Measurements from ENCODE around the gene ARHGEF9.
A peak's percentile ranks its signal among the peaks of the same experiment; 100 is the strongest.

The ARHGEF9 gene

DNA sequence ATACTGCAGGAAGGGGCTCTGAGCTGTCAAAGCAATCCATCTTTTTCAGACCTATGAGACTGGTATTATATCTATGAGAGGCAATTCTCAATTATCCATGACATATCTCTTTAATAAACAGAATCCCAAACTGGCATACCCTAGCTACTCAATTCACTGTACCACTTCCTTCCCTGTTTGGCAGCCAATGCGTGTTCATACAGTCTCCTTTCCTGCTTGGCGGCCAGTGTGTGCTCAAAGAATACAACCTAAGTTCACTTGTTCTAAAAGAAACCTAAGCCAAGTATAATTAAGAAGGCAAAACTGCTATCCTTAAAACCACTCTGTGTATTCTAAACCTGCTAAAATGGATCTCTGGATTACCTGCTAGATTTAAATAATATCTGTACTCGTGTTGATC is 38.3 kb downstream of the ARHGEF9 start:
- no peak for DNase-seq (ENCODE audit: low read depth, low spot score)

- no peak for DNase-seq (ENCODE audit: low read depth, low spot score)
Measured at GRCh38 chrX:63746278-63746677, 38.7 kb downstream of the ARHGEF9 start.

DNA sequence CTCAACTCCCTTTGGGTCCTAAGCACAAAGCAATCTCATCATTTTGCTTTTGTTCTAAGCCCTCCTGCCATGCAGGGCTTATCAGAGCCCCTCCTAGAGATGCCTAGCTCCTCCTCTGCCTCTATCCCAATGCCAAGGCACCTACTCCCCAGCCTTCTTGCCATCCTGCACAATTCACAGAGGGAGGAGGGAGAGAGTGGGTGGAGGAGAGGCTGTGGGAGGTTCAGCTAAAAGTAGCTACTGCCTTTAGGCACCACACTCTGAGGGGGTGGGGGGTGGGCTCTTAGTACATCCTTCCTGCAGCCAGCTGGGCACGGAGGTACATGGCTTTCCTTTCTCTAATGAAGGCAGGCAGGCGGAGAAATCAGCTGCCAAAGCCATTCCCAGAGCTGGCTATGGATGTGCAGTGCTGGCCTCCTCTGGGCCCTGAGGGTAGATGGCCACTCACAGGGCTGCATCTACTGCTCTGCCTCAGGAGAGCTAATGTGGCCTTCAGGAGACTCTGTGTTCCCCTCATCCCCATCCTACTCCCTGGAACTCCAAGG is 40.1 kb downstream of the ARHGEF9 start:
- no peak for DNase-seq (ENCODE audit: low read depth, low spot score)

DNA sequence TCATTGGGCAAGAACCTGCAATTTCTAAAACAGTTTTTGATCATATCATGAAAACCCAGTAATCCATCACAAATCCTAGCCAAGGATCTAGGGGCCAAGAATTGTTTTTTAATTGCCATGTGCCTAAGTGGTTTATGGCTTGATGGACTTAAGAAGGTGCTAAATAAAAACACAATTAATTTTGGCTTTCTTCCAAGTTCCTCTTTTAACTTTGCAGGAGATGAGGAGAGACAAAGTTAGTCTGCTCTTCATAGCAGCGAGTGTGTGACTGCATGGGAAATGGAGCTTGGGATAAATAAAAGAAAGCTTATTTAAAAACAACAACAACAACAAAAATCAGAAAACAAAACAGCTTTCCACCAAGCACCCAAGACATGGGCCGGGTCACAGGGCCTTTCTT is 41.4 kb downstream of the ARHGEF9 start:
- no peak for DNase-seq (ENCODE audit: low read depth, low spot score)

GRCh38 chrX:63740382-63740781 is 44.6 kb downstream of the ARHGEF9 start:
- DNase-seq (ENCODE audit: low read depth, low spot score), result no peak

DNA sequence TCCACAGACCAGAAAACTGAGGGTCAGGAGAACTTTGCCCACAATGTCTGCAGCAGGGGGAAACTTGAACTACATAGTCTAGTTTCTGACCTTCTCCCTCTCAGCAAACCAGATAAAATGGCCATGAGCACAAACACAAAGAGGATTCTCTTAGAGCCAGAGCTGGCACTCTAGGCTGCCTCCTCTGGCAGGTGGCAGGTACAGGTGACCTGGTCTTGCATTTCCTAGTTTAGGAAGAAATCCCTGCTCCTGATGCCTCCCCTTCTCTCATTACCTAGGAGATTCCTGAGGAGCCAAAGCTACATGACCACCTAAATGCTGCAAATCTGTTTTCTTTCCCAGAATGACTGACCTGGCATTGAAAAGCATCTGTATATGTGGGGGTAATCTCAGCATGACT is 45.1 kb downstream of the ARHGEF9 start:
- no peak for DNase-seq (ENCODE audit: low read depth, low spot score)

- DNase-seq (ENCODE audit: low read depth, low spot score), result no peak
Measured at GRCh38 chrX:63738696-63739095, 46.3 kb downstream of the ARHGEF9 start.

- no peak for DNase-seq (ENCODE audit: low read depth, low spot score)
Measured at GRCh38 chrX:63737131-63737921, 47.7 kb downstream of the ARHGEF9 start.

DNA sequence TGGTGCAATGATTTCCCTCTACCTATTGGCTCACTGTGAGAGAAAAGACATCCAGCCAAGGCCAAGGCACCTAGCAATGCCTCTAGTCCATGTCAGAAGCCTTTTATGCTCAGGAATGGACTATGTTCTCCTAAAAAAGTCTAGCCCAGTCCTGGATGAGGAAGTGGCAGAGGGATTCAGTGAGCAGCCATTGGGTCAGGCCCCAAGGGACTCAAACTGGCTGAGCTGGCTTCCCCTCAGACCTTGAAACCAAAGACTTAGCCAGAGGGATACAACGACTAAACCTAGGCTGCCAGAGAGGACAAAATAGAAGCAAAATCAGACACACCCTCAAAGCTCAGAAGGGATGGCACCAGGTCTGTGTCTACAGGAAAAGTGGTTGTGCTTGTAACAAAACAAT is 49.1 kb downstream of the ARHGEF9 start:
- DNase-seq (ENCODE audit: low read depth, low spot score), result peak; percentile 37

DNA sequence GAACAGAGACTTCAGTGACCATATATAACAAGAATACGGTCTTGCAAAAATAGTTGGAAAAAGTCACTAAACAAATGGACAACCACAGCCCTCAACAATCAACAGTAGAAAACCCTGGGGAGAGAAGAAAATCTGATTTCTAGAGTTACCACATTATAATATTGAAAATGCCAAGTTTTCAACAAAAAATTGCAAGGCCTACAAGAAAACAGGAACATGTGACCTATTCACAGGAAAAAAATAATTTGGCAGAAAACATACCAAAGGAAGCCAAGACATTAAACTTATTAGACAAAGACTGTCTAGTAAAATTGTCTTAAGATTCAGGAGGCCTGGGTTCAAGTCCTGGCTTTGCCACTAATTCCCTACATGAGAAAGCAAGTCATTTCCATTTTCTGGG is 64.7 kb downstream of the ARHGEF9 start:
- DNase-seq (ENCODE audit: low read depth, low spot score), result no peak

DNA sequence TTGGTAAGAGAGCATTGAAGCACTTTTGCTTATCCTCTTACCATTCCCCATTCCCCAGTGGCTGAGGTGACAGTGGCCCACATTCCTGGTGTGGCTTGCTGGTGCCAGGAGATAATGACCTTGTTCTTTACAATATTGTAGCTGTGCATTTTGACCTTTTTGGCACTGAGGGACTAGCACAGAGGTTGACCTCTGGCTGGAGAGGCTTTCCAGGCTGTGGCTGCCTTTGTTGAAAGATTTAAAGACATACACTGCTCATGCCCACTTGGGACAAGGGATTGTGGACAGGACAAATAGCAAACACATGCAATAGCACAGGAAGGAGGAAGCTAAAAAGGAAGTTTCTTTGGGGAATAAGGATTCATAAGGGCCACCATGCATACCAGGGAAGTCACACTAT is 65.4 kb downstream of the ARHGEF9 start:
- no peak for DNase-seq (ENCODE audit: low read depth, low spot score)

GRCh38 chrX:63718010-63718694 is 66.9 kb downstream of the ARHGEF9 start:
- DNase-seq (ENCODE audit: low read depth, low spot score), result no peak

- peak; percentile 53 for DNase-seq (ENCODE audit: low read depth, low spot score)
Measured at GRCh38 chrX:63713526-63713925, 71.5 kb downstream of the ARHGEF9 start.

- no peak for DNase-seq (ENCODE audit: low read depth, low spot score)
Measured at GRCh38 chrX:63708801-63709200, 76.2 kb downstream of the ARHGEF9 start.

DNA sequence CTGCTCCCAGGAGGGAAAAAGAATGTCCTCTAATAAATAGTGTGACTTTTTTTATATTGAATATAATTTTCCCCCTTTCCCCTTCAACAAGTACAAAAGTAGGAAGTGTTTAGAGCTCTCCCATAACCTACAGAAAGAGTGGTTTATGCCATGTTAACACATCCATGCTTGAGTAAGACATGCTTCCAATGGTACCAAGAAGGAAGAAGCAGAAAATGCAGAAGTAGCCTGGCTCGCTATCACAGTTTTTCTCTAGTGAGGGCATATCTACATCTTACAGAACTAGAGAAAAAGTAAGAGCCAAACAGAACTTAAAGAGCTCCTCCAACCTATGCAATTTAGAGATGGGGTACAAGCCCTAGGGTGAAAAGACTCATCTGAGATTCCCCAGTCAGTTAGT is 82.5 kb downstream of the ARHGEF9 start:
- DNase-seq (ENCODE audit: low read depth, low spot score), result no peak

- peak; percentile 72 for DNase-seq (ENCODE audit: low read depth, low spot score)
Measured at GRCh38 chrX:63686878-63687714, 97.9 kb downstream of the ARHGEF9 start.

GRCh38 chrX:63680423-63680822 is 104.6 kb downstream of the ARHGEF9 start:
- no peak for DNase-seq (ENCODE audit: low read depth, low spot score)

- DNase-seq (ENCODE audit: low read depth, low spot score), result no peak
Measured at GRCh38 chrX:63679432-63679831, 105.6 kb downstream of the ARHGEF9 start.

GRCh38 chrX:63675716-63676115 is 109.3 kb downstream of the ARHGEF9 start:
- no peak for DNase-seq (ENCODE audit: low read depth, low spot score)

DNA sequence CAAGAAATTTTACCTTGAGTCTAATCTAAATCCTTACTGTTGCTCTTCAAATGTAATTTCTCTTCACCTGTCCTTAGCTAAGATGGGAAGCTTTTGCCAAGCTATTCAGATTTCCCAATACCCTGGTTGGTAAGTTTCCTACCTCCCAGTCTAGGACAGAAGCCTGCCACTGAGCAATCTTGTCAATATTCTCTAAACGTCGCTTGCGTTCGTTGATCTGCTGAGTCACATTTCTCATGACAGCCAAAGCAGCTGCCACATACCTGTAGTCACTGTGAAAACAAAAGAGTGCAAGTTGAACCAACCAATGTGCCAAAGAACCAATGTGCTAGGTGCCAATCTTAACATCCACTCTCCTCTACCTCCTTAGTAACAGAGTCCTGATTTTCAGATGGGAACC is 111.1 kb downstream of the ARHGEF9 start:
- no peak for DNase-seq (ENCODE audit: low read depth, low spot score)

DNA sequence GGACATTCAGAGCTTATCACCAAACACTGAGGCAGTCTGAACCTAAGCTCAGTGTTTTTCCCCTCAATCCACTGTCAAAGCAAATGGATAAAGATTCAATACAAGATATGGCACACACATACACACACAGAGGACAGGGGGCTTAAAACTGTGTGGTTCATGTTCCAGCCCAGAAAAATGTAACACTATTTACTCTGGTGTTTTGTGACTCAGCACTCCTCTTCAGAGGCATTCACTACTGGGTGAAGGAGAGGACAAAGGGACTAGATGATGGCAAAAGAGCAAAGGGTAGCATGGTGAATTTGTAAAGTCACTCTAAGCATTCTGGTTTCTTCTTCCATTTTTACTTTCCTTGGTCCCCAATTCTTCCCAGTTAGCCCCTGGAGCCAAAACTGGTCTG is 120.3 kb downstream of the ARHGEF9 start:
- no peak for DNase-seq (ENCODE audit: low read depth, low spot score)

GRCh38 chrX:63664083-63664482 is 120.9 kb downstream of the ARHGEF9 start:
- DNase-seq (ENCODE audit: low read depth, low spot score), result no peak

Data from ELF-1 (cell line).